Measurements from ENCODE around the gene FOXC1. TPM values are rescaled to one million over a fixed set of nuclear protein-coding genes. Genes with fewer than 3 reads are reported as not detected.
A peak's percentile ranks its signal among the peaks of the same experiment; 100 is the strongest.

Gene FOXC1
- total RNA-seq, 2 experiments from 2014 or later, result not detected

DNA sequence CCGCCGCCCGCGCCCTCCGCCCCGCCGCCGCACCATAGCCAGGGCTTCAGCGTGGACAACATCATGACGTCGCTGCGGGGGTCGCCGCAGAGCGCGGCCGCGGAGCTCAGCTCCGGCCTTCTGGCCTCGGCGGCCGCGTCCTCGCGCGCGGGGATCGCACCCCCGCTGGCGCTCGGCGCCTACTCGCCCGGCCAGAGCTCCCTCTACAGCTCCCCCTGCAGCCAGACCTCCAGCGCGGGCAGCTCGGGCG, 1.5 kb downstream of the FOXC1 start:
- intact Hi-C loops (cut with micrococcal nuclease), result loop anchor here (5.0 kb wide), 3 partner anchors 161 to 1451 kb away; no protein-coding TSS in a partner anchor
- CTCF ChIA-PET, result interaction anchor here (1.5 kb wide), 1 partner anchor 493 kb away, joined by 5 read pairs; no protein-coding TSS in a partner anchor
- DNase-seq, result no peak
- Mint-ChIP-seq H3K9me3 (no peaks in the 10 kb centered on the region), H3K4me1 (ENCODE audit: low read depth) (peaks cover 39% of the 10 kb centered on the region), H3K36me3 (ENCODE audit: low read depth) (no peaks in the 10 kb centered on the region), H3K4me3 (no peak overlapping the region), H3K27ac (no peak overlapping the region), H3K27me3 (ENCODE audit: low read depth) (peaks cover 63% of the 10 kb centered on the region)

DNA sequence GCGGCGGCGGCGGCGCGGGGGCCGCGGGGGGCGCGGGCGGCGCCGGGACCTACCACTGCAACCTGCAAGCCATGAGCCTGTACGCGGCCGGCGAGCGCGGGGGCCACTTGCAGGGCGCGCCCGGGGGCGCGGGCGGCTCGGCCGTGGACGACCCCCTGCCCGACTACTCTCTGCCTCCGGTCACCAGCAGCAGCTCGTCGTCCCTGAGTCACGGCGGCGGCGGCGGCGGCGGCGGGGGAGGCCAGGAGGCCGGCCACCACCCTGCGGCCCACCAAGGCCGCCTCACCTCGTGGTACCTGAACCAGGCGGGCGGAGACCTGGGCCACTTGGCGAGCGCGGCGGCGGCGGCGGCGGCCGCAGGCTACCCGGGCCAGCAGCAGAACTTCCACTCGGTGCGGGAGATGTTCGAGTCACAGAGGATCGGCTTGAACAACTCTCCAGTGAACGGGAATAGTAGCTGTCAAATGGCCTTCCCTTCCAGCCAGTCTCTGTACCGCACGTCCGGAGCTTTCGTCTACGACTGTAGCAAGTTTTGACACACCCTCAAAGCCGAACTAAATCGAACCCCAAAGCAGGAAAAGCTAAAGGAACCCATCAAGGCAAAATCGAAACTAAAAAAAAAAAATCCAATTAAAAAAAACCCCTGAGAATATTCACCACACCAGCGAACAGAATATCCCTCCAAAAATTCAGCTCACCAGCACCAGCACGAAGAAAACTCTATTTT, 2.0 kb downstream of the FOXC1 start:
- Mint-ChIP-seq H3K4me1 (ENCODE audit: low read depth) (peaks cover 35% of the 10 kb centered on the region), H3K4me3 (peak overlapping the region; percentile 49), H3K9me3 (no peaks in the 10 kb centered on the region), H3K27ac (no peak overlapping the region), H3K36me3 (ENCODE audit: low read depth) (no peaks in the 10 kb centered on the region), H3K27me3 (ENCODE audit: low read depth) (peaks cover 60% of the 10 kb centered on the region)
- no peak for DNase-seq
- CTCF ChIA-PET, result interaction anchor here (0.7 to 1.5 kb wide), 5 partner anchors 15 to 1133 kb away, joined by 3 to 7 read pairs (median 5); no protein-coding TSS in a partner anchor
- intact Hi-C loops (cut with micrococcal nuclease), result loop anchor here (5.0 kb wide), 3 partner anchors 161 to 1451 kb away; no protein-coding TSS in a partner anchor

DNA sequence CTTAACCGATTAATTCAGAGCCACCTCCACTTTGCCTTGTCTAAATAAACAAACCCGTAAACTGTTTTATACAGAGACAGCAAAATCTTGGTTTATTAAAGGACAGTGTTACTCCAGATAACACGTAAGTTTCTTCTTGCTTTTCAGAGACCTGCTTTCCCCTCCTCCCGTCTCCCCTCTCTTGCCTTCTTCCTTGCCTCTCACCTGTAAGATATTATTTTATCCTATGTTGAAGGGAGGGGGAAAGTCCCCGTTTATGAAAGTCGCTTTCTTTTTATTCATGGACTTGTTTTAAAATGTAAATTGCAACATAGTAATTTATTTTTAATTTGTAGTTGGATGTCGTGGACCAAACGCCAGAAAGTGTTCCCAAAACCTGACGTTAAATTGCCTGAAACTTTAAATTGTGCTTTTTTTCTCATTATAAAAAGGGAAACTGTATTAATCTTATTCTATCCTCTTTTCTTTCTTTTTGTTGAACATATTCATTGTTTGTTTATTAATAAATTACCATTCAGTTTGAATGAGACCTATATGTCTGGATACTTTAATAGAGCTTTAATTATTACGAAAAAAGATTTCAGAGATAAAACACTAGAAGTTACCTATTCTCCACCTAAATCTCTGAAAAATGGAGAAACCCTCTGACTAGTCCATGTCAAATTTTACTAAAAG, 2.7 kb downstream of the FOXC1 start:
- Mint-ChIP-seq H3K4me3 (peak overlapping the region; percentile 49), H3K27me3 (ENCODE audit: low read depth) (peaks cover 60% of the 10 kb centered on the region), H3K4me1 (ENCODE audit: low read depth) (peaks cover 28% of the 10 kb centered on the region), H3K9me3 (no peaks in the 10 kb centered on the region), H3K27ac (no peak overlapping the region), H3K36me3 (ENCODE audit: low read depth) (no peaks in the 10 kb centered on the region)
- intact Hi-C loops (cut with micrococcal nuclease), result loop anchor here (5.0 kb wide), 3 partner anchors 160 to 1450 kb away; no protein-coding TSS in a partner anchor
- CTCF ChIA-PET, result interaction anchor here (0.7 to 1.5 kb wide), 4 partner anchors 16 to 1133 kb away, joined by 3 to 7 read pairs (median 6); no protein-coding TSS in a partner anchor
- DNase-seq, result no peak

DNA sequence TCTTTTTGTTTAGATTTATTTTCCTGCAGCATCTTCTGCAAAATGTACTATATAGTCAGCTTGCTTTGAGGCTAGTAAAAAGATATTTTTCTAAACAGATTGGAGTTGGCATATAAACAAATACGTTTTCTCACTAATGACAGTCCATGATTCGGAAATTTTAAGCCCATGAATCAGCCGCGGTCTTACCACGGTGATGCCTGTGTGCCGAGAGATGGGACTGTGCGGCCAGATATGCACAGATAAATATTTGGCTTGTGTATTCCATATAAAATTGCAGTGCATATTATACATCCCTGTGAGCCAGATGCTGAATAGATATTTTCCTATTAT, 3.2 kb downstream of the FOXC1 start:
- peaks cover 60% of the 10 kb centered on the region for H3K27me3 Mint-ChIP-seq (ENCODE audit: low read depth)
- intact Hi-C loops (cut with micrococcal nuclease), result loop anchor here (5.0 kb wide), 3 partner anchors 159 to 1449 kb away; no protein-coding TSS in a partner anchor
- no peaks in the 10 kb centered on the region for H3K36me3 Mint-ChIP-seq (ENCODE audit: low read depth)
- CTCF ChIA-PET, result interaction anchor here (1.2 kb wide), 1 partner anchor 17 kb away, joined by 7 read pairs; no protein-coding TSS in a partner anchor
- no peak overlapping the region for H3K27ac Mint-ChIP-seq
- DNase-seq, result no peak
- no peaks in the 10 kb centered on the region for H3K9me3 Mint-ChIP-seq
- H3K4me1 Mint-ChIP-seq (ENCODE audit: low read depth), result peaks cover 23% of the 10 kb centered on the region
- no peak overlapping the region for H3K4me3 Mint-ChIP-seq

DNA sequence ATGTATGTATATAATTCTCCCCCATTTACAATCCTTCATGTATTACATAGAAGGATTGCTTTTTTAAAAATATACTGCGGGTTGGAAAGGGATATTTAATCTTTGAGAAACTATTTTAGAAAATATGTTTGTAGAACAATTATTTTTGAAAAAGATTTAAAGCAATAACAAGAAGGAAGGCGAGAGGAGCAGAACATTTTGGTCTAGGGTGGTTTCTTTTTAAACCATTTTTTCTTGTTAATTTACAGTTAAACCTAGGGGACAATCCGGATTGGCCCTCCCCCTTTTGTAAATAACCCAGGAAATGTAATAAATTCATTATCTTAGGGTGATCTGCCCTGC, 3.6 kb downstream of the FOXC1 start:
- Mint-ChIP-seq H3K4me3 (no peak overlapping the region), H3K27ac (no peak overlapping the region), H3K27me3 (ENCODE audit: low read depth) (peaks cover 59% of the 10 kb centered on the region), H3K36me3 (ENCODE audit: low read depth) (no peaks in the 10 kb centered on the region), H3K9me3 (no peaks in the 10 kb centered on the region), H3K4me1 (ENCODE audit: low read depth) (peaks cover 20% of the 10 kb centered on the region)
- intact Hi-C loops (cut with micrococcal nuclease), result loop anchor here (5.0 kb wide), 3 partner anchors 159 to 1449 kb away; no protein-coding TSS in a partner anchor
- no peak for DNase-seq
- CTCF ChIA-PET, result no interaction called here

DNA sequence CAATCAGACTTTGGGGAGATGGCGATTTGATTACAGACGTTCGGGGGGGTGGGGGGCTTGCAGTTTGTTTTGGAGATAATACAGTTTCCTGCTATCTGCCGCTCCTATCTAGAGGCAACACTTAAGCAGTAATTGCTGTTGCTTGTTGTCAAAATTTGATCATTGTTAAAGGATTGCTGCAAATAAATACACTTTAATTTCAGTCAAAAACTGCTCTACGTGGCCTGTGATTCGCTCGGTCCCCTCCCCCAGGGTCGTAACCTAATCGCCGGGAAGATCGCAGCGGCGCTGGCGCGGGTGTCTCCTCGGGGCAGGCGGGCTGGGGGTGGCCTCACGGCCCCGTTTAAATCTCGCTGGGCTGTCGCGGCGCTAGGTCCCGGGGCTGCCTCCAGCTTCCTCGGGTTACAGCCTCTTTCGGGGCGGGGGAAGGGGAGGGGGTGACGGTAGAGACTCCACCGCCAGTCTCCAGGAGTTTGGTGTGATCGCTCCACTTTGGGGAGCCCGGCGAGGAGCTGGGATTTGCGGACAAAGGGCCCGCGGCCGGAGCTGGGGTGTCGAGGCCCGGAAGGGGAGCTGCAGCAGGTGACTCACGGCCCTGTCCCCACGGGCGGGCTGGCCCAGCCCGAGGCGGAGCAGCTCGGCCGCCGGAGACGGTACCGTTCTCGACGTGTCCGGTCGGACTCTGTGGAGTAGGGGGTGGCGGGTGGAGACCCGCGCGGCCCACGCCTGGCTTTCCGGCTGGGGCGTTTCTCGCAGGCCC, 4.2 kb downstream of the FOXC1 start:
- CTCF ChIA-PET, result interaction anchor here (1.1 to 1.2 kb wide), 2 partner anchors 11 to 1040 kb away, joined by 3 to 5 read pairs; no protein-coding TSS in a partner anchor
- Mint-ChIP-seq H3K4me3 (peak overlapping the region; percentile 27), H3K27me3 (ENCODE audit: low read depth) (peaks cover 59% of the 10 kb centered on the region), H3K36me3 (ENCODE audit: low read depth) (no peaks in the 10 kb centered on the region), H3K4me1 (ENCODE audit: low read depth) (peaks cover 15% of the 10 kb centered on the region), H3K27ac (no peak overlapping the region), H3K9me3 (no peaks in the 10 kb centered on the region)
- intact Hi-C loops (cut with micrococcal nuclease), result loop anchor here (5.0 kb wide), 3 partner anchors 158 to 1448 kb away; no protein-coding TSS in a partner anchor
- DNase-seq, result no peak

DNA sequence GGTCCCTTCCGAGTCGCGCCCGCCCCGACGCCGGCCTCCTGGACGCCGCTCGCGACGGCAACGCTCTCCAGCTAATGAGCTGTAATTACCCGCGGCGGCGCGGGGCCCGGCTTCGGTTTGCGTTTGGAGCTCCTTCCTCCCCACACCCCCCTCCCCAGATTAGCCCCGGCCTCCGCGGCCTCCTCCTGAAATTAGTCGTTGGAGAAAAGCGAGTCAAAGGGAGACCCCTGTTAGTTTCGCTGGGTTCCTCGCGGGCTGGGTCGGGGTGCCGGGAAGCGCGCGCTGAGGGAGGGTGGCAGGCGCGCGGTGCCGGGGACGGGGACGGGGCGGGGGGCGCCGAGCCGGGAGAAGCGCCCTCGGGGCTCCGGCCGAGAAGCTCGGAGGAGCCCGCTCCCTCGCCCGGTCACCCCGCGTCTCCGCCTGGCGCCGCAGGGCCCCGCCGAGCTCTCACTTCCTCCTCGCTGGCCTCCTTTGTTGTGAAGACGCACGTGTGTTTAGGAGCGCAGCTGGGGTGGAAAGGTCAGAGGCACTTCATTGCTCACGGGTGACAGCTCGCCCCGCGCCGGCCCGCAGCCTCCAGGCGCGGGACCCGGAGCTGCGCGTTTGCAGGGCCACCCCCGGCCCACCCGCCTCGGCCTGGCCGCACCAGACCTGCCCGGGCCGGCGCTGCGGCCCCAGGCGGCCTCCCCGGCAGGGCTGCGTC, 4.9 kb downstream of the FOXC1 start:
- intact Hi-C loops (cut with micrococcal nuclease), result loop anchor here (5.0 kb wide), 3 partner anchors 158 to 1448 kb away; no protein-coding TSS in a partner anchor
- no peak overlapping the region for H3K4me3 Mint-ChIP-seq

DNA sequence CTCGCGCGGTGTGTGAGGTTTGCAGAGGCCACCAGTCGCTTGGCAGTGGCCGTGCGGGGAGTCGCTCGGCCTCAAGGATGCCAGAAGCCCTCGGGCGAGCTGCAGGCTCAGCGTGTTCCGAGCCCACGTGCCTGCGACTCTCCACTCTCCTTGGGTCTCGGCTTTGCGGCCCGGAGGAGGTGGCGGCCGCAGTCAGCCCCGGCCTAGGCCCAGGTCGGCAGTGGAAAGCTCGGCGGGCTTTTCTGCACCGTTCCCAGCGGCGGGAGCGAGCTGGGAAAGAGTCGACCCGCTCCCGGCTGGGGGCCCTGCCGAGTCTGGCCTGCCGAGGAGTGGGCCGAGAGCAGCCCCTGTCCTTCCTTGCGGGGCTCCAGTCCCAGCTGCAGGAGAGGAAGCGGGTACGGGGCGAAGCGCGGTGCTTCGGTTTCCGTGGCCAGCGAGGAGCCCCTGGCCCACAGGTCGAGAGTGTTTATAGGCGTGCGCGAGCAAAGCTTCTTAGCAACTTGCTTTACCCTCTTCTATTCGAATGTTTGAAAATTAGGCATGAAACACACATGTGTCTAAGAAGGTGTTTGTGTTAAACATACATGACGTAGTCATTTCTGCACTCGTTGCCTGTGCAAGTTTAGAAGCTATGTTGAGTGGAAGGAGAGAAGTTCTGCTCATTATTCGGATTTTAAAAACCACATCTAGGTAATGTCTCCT, 5.6 kb downstream of the FOXC1 start:
- Mint-ChIP-seq H3K4me1 (ENCODE audit: low read depth) (peaks cover 15% of the 10 kb centered on the region), H3K9me3 (no peaks in the 10 kb centered on the region), H3K4me3 (no peak overlapping the region), H3K36me3 (ENCODE audit: low read depth) (no peaks in the 10 kb centered on the region), H3K27ac (no peak overlapping the region), H3K27me3 (ENCODE audit: low read depth) (peaks cover 57% of the 10 kb centered on the region)
- intact Hi-C loops (cut with micrococcal nuclease), result no loop called here
- DNase-seq, result no peak
- CTCF ChIA-PET, result interaction anchor here (1.1 kb wide), 1 partner anchor 1039 kb away, joined by 3 read pairs; no protein-coding TSS in a partner anchor

More for the DNA sequence above, 4.9 kb downstream of the FOXC1 start:
- Mint-ChIP-seq H3K27me3 (ENCODE audit: low read depth) (peaks cover 55% of the 10 kb centered on the region), H3K4me1 (ENCODE audit: low read depth) (peaks cover 15% of the 10 kb centered on the region), H3K27ac (no peak overlapping the region), H3K36me3 (ENCODE audit: low read depth) (no peaks in the 10 kb centered on the region), H3K9me3 (no peaks in the 10 kb centered on the region)
- CTCF ChIA-PET, result interaction anchor here (1.1 to 1.2 kb wide), 2 partner anchors 12 to 1039 kb away, joined by 3 to 5 read pairs; no protein-coding TSS in a partner anchor
- DNase-seq, result no peak

DNA sequence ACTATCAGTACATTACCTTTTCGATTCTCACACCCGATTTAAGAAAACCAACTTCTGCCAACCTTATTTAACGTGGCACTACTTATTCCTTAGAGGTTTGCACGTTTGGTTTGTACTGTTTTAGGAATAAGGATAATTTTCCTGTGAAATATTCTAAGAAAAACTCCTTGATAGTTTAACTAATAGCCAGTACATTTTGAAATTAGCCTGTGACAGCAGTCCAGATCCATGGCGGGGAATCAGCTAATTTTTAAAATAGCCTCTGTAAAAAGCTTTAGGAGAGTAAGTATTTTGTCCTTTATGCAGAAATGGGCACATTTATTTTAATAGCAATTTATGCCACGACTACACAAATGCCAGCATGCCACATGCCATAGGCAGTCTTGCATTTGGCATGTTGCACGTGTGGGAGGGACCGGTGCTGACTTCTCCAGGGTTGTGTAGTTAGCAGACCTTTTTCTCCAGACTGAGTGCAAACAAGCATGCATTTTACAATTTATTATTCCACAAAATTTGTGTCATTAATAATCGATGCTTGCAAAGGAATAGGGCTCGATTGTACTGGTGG, 6.2 kb downstream of the FOXC1 start:
- Mint-ChIP-seq H3K27me3 (ENCODE audit: low read depth) (peaks cover 55% of the 10 kb centered on the region), H3K4me1 (ENCODE audit: low read depth) (peaks cover 12% of the 10 kb centered on the region), H3K27ac (no peak overlapping the region), H3K9me3 (no peaks in the 10 kb centered on the region), H3K36me3 (ENCODE audit: low read depth) (no peaks in the 10 kb centered on the region), H3K4me3 (no peak overlapping the region)
- CTCF ChIA-PET, result no interaction called here
- intact Hi-C loops (cut with micrococcal nuclease), result no loop called here
- DNase-seq, result no peak

DNA sequence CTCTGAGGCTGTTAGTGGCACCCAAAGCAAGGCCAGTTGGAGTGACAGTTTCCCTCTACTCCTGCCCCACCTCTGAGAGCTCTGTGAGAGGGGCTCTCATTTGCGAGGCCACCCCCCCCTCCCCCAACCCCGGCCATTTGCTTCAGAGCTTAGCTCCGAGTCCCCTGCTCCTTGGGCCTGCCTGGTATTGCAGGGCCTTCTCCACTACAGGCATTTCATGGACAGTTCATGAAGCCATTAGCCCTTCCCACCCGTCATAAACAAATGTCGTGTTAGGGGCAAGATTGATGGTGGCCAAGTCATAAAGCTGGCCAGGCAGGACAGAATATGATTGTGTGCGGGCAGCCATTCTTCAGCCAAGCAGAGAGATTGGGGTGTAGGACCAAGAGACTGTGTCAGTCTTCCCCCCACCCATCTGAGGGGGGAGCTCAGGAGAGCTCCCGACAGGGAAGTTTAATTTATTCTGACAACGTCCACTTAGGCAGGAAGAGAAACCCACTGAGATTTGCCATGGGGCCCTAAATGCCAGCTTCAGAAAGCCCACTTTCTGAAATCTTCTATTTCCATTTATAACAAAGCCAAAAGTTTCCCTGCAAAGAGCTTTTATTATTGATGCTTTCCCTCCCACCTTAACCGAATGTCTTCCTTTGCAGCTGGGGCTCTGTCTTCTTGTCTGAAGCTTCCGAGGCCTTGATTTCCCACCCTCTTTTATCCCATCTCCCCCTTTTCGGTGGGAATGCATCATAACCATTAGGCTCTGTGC, 7.2 kb downstream of the FOXC1 start:
- Mint-ChIP-seq H3K27me3 (ENCODE audit: low read depth) (peaks cover 59% of the 10 kb centered on the region), H3K9me3 (no peaks in the 10 kb centered on the region), H3K4me1 (ENCODE audit: low read depth) (peaks cover 11% of the 10 kb centered on the region), H3K27ac (no peak overlapping the region), H3K36me3 (ENCODE audit: low read depth) (no peaks in the 10 kb centered on the region), H3K4me3 (no peak overlapping the region)
- CTCF ChIA-PET, result interaction anchor here (1.0 kb wide), 1 partner anchor 10 kb away, joined by 3 read pairs; no protein-coding TSS in a partner anchor
- no peak for DNase-seq
- intact Hi-C loops (cut with micrococcal nuclease), result no loop called here
